Activated T-helper 9 cell treated with anti-CD3 and anti-CD28 coated beads, Interleukin-2, amount 50 U/mL, for 16 hours (primary cell): ENCODE measurements around the gene ZBTB16.

ENCODE experiments used
- DNase-seq: peaks from one replicate; pipeline ENCODE4 v3.0.0-alpha.2; 2020; ENCODE audit warnings: low read depth

Gene ZBTB16

DNA sequence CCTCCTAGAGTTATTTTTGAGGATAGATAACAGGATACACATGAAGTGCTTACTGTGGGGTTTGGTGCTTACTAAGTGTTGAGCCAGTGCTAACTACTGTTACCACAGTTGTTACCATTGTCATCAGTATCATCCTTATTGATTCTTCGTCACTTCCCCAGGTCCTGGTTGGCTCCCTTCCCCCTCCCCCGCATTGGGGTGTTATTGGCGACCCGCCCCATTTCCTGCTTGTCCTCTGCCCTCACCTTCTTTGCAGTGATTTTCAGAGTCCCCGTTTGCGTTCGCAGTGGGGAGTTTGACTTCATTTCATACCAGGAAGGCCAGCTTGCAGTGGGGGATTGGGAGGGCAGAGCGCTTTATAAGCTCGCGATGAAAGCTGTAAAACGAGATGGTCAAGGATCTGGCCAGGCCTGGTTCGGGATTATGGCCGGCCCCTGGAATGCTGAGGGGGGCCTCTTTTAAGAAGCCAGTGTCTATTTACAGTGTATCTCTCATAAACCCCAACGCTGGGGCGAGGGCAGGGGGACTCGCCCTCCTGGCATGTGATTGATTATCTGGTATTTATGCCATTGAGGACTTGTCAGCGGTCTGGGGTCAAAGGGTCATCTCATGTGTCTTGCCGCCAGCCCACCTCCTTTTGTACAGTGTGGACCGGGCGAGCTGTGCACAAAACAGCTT lies 152.1 kb downstream of the ZBTB16 start:
- DNase-seq, result no peak

- DNase-seq, result no peak
Measured at GRCh38 chr11:114213622-114214021, 154.1 kb downstream of the ZBTB16 start.

DNA sequence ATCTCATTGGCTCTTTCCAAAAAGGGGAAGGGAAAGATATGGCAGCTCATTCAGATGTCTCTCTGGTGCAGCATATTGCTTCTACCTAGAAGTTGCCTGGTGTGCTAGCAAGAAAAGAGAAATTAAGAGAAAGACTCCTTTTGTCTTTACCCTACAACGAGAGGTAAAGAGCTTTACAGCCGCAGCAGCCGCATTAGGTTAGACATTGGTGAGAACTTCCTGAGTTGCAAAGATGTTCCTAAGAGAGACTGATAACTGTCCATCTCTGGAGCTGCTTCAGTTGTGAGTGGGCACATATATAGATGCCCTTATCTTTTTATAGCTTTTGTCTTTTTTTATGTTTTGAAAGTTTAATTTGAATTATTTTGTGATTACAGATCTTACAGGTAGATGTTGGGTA lies 155.9 kb downstream of the ZBTB16 start:
- DNase-seq, result no peak

DNA sequence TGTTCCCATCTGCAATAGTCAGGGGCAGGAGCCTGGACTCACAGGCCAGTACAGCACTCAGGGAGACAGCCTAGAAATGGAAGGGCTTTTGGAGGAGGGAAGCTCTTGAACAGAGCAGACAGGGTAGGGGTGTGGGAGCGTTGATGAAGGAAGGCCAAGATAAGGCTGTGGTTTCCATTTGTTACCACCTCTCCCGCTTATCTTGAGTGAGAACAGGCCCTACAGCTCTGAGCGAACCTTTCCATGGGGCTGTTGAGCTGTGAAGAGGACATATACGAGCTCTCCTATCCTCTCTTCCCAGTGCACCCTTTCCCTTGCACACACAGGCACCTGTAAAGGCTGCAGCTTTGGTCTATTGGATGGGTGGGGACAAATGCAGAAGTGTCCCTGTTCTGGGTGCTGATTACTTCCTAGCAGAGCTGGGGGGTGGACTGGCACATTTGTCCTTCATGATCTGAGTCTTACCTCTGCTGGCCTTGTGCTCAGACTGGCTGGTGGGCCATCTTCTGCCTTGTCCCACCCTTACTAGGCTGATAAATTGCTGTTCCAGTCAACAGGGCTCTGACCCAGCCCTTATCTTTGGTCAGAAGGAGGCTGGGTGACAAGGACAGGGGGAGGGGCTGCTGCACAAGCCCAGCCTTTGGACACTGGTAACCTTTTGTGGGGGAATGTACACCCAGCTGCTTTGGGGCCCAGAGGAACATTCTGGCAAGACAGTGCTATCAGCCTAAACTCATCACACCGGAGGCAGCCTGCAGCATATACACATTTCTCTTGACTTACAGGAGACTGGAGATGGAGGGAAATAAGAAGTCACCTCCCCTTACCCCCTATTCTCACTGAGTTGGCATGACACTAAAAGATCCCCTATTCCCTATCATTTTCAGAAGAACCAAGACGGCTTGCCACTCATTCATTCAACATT lies 156.6 kb downstream of the ZBTB16 start:
- DNase-seq, result no peak

- DNase-seq, result no peak
Measured at GRCh38 chr11:114216796-114217180, 157.3 kb downstream of the ZBTB16 start.

GRCh38 chr11:114218508-114218907 lies 159.0 kb downstream of the ZBTB16 start:
- no peak for DNase-seq

DNA sequence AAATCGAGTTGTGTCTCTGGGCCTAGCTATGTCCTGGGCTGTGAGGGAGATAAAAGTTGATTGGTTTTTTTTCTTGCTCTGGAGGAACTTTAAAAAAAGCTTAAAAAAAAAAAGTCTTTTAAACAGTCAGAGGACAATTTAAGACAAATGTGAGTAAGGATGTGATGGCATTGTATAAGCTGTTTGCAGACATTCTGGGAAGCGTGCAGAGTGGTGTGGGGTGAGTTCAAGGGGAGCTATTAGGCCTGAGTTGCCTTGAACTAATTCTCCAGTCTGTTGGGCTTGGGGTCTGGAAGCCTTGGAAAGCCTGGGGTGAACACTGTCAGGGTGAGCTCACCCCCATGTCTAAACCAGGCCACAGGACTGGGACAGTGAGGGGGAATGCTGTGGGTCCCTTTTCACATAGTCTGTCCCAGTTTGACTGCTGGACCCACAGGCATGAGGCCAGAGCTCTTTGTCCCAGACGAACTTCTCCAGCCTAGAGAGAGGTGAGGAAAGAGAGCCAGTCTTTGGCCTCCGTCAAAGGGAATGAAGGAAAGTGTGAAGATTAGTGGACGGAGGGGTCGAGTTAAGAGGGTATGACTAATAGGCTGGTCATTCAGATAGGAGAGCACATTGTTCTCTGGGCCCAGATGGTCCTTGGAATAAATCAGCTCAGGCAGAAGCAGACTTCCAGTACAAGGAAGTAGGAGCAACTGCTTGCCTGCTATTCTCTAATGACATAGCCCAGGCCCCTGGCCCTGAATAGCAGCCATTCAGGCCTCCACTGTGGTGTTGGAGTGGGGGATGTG lies 160.2 kb downstream of the ZBTB16 start:
- no peak for DNase-seq

DNA sequence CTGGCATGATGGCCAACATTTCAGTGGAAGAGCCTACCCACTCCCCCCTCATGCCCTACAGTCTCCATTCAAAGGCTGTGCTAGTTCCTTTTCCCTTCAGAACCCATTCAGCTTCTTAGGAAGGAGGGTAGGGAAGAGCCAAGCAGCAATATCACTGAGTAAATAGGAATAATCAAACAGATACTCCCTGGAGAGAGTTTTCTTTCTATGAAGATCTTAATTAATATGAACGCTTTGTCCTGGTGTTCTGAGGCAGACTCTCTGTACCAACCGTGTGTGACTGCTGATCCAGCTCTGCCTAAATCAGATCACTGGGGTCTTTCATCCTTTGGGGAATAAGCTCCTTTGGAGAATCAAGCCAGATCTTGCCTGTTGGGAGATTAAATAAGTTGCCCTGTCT lies 161.5 kb downstream of the ZBTB16 start:
- DNase-seq, result no peak

DNA sequence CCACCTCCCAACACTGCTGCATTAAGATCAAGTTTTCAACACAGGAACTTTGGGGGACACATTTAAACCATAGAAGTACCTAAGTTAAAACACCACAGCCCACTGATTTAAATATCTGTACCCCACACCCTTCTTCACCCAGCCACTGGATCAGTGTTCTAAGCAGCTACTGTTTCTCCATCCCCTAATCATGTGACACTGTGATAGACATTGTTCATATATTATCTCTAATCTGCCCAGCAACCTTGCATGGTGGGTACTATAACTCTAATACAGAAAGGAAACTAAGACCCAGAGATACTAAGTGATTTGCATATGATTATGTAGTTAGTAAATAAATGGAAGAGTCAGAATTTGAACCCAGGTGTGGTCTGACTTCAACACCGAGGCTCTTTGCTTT lies 166.2 kb downstream of the ZBTB16 start:
- no peak for DNase-seq

DNA sequence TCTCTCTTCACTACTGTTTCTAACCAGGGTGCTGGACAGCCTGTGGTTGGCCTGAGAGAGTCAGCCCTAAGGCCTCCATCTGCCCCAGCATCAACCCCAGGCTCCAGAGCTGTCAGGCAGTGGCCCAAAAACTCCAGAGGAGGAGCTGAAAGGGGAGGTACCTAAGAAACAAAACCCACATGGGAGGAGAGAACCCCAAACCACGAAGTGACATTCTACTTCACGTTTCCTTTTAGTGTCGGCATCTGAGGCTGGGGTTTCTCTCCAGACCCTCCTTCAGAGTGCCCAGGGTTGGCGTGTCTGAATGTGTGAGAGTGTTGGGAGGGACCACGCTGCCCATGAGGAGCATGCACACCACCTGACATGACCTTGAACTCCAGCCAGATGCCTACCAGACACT lies 166.8 kb downstream of the ZBTB16 start:
- DNase-seq, result no peak

GRCh38 chr11:114228435-114229411 lies 169.2 kb downstream of the ZBTB16 start:
- no peak for DNase-seq

DNA sequence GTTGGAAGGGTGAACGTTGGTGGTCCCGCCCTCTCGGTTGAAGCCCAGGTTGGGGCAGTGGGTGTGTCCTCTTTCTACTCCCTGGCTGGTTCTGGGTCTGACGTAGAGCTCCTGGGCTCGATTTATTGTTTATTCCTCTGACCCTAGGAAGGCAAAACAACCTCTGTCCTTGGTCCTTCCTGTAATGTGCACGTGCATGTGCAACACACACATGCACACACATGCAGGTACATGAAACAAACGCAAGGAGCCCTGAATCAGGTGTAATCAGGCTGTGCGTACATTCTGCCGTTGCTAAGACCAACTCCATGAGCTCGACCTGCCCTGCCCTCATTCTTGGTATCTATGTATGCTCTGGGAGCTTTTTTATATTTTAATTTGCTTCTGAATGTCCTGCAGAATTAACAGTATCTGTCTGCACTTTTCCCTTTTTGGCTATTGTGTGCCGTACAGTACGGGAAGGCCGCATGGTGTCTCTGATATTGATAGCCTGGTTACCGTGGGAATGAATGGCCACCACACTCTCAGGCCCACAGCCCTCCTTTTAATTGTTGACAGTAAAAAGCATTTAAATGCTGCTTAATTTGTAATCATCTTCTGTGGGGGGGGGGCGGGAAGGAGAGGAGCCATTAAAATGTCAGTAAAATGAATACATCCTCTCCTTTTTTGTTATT lies 170.7 kb downstream of the ZBTB16 start:
- DNase-seq, result no peak

DNA sequence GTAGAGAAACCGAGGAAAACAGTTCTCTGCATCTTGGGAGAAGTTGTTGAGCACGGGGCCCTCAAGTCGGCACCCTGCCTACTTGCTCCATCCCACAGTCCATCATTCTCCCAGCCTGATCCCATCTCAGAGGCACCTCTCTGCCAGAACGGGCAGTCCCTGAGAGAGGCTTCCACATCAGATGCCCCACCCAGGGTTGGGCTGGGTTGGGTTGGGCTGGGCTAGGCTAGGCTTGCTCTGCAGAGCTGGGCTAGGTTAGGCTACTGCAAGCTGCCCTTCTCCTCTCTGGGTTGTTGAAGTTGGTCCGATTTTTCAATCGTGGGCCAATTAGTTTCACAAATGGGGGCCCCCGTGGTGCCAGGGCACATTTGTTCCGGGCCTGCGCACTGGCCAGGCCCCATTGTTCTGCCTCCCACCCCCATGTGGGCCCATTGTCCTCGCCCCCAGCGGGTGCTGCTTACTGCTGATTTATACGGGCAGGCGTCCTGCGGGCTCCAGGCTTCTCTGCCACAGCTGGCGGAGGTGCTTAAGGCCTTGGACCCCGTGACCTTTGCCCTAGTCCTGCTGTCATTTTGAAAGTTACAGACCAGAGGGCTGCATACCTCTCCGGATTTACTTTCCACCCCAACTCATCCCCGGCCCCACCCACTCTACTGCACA lies 173.0 kb downstream of the ZBTB16 start:
- no peak for DNase-seq

GRCh38 chr11:114233755-114234154 lies 174.2 kb downstream of the ZBTB16 start:
- no peak for DNase-seq

DNA sequence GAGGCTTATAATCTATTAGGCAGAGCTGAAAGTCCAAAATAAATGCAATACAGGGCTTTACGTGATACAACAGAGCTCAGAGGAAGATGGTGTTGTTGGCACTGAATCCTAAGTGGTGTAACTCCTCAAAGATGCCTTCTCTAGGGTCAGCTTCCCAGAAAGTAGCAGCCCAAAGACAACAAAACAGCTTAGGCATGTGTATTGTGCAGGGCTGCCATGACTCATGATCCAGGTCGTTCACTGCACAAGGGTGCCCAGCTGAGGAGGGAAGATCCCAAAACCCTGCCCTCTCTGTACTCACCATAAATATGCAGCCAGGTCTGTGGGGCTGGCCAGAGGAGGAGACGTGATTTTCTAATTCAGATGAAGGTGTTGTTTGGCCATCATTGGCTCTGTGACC lies 177.3 kb downstream of the ZBTB16 start:
- no peak for DNase-seq

DNA sequence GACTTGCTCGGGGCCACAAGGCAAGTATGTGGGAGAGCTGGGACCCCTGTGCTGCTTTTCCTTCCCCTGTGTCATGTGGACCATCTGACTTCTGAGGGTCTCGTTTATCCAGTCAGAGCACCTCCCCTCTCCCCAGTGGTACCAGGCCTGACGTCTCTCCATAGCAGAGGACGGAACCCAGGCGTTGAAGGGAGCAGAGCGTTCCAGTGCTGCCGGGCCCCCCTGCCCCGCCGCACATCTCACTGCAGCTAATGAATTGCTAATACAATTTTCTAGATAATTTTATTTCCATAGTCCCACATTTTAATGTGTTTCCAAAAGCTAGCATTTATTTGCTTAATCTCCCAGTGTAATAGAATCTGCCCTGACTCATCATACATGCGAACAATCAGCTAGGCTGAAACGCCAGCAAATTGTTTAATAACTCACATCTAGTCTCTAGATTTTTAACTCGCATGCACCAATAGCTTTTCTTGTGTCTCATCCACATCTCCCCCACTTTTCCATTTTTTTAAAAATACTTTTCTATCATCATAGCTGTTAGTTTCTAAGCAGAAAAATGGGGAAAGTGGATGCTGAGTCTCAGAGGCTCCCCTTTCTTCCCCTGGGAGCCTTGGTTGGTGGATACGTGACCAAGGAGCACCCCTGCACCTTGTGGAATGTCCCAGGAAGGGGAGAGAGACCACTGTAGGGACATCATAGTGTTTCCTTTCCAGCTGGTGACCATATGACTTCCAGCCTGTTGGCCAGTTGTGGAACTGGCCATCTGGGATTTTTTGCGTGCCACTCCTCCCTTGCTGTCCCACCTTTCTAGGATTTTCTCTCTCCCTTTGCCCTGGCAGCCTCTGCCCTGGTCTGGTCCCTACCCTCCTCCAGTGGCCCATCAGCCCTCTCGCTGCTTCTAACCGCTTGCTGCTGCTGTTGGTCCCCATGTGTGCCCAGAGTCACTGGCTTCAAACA lies 178.1 kb downstream of the ZBTB16 start:
- DNase-seq, result no peak

- DNase-seq, result no peak
Measured at GRCh38 chr11:114239753-114240161, 180.2 kb downstream of the ZBTB16 start.

DNA sequence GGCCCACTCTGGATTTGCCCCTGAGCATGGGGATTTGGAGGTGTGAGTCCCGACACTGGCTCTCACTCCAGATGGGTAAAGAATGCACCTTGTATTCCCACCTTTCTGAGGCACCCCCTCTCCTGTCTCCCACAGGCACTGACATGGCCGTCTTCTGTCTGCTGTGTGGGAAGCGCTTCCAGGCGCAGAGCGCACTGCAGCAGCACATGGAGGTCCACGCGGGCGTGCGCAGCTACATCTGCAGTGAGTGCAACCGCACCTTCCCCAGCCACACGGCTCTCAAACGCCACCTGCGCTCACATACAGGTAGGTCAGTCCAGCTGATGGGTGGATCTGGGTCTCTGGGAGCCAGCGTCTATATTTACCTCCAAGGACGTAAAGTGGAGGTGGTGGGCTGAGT lies 182.5 kb downstream of the ZBTB16 start:
- no peak for DNase-seq
